HG03565 (cell line): ENCODE measurements around the gene C1D.
"Not testable (repeated sequence)": the region's sequence is repeated elsewhere in the genome, so short reads cannot be mapped to it uniquely, and the experiment has no call there.

Experiments used
- ATAC-seq: cut with Tn5 transposase; IDR thresholded peaks from one replicate; pipeline ENCODE4 v1.9.1; 2021; ENCODE audit warnings: mild to moderate bottlenecking, moderate library complexity; ENCODE audit not compliant: unreplicated experiment

Gene C1D

DNA sequence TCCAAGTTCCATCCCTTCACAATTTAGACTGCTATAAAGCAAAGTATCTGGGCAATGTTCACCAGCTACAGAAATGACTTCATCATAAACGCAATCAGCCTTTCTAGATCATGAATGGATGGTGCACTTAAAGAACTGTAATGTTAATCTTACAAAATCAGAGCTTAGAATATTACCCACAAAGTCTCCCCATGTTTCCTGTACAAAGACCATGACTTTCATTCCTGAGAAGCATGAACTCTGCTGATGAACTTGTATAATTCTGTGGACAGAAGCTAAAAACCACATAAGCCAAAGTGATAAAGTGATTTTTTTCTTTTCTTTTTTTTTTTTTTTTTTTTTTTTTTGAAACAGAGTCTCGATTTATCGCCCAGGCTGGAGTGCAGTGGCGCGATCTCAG is 53.3 kb downstream of the C1D start:
- ATAC-seq, result no peak

DNA sequence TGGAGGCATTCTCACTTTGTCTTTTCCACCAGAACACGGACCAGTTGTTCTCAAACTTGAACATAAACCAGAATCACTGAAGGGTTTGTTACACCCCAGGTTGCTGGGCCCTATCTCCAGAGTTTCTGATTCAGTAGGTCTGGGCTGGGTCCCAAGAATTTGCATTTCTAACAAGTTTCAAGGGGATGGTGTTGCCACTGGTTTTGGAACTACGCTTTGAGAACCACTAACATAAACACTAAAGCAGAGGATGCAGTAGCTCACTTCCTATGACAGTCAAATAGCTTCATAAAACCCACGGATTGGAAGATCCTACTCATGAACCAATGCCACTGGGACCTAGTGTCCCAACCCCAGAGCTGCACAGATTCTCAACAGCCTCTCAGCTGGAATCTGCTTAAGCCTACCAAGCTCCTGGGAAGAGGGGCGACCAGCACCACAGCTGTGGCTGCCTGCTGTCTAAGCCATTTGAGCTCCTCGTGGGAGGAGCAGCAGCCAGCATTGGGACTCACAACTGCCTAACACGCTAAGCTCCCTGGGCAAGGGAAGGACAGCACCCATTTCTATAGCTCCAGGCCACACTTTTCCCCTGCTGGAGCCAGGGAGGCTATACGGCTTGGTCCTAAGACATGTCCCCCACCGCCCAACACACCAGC is 62.5 kb downstream of the C1D start:
- no peak for ATAC-seq

GRCh38 chr2:67999332-67999731 is 63.5 kb downstream of the C1D start:
- no peak for ATAC-seq

GRCh38 chr2:67997903-67998302 is 64.9 kb downstream of the C1D start:
- no peak for ATAC-seq

- no peak for ATAC-seq
These were observed 65.3 kb downstream of the C1D start for GRCh38 chr2:67997528-67997900.

GRCh38 chr2:67996772-67997527 is 65.9 kb downstream of the C1D start:
- no peak for ATAC-seq

- no peak for ATAC-seq
These were observed 68.1 kb downstream of the C1D start for GRCh38 chr2:67994716-67995115.

DNA sequence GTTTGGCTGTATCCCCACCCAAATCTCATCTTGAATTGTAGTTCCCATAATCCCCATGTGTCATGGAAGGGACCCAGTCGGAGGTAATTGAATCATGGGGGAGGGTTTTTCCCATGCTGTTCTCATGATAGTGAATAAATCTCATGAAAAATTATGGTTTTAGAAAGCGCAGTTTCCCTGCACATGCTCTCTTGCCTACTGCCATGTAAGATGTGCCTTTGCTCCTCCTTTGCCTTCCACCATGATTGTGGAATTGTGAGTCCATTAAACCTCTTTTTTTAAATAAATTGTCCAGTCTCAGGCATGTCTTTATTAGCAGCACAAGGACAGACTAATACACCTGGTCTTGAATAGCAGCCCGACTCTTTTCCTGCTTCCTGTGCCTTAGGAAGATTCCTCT is 68.7 kb downstream of the C1D start:
- ATAC-seq, result not testable (repeated sequence)

DNA sequence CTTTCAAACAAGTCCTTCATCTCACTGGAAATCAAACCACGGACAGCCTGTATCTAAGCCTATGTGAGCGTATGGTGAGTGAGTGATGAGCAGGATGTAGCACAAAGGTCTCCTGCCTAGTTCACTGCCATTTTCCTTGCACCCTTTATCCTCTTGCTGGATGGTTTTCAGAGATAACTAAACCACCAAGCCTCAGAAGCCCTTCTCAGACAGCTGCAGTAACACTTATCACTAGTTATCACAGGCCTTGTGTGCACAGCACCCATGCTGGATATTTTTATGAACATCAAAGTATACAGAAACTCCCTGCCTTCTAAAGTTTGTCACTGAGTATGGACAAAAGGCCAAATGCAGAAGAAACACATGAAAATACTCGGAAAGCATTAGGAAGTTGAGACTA is 69.5 kb downstream of the C1D start:
- no peak for ATAC-seq

DNA sequence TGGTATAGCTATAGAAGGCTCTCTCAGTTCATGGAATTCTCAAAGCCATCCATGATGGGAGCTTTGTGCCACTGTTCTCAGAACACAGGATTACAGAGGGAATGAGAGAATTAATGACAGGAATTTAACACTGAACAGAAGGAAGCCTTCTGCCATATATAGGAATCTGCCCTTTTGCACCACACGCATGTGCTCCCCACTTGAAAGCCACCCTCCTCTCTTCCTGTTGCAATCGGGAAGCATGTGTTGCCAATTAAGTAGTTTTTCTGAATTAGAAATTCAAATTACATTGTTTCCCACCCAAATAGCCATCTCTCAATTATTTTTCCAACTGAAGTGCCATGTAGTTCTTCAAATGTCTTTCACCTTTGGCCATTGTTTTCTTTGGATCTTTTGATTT is 71.3 kb downstream of the C1D start:
- ATAC-seq, result no peak
